Measurements from ENCODE around the gene NFIC.

The NFIC gene

DNA sequence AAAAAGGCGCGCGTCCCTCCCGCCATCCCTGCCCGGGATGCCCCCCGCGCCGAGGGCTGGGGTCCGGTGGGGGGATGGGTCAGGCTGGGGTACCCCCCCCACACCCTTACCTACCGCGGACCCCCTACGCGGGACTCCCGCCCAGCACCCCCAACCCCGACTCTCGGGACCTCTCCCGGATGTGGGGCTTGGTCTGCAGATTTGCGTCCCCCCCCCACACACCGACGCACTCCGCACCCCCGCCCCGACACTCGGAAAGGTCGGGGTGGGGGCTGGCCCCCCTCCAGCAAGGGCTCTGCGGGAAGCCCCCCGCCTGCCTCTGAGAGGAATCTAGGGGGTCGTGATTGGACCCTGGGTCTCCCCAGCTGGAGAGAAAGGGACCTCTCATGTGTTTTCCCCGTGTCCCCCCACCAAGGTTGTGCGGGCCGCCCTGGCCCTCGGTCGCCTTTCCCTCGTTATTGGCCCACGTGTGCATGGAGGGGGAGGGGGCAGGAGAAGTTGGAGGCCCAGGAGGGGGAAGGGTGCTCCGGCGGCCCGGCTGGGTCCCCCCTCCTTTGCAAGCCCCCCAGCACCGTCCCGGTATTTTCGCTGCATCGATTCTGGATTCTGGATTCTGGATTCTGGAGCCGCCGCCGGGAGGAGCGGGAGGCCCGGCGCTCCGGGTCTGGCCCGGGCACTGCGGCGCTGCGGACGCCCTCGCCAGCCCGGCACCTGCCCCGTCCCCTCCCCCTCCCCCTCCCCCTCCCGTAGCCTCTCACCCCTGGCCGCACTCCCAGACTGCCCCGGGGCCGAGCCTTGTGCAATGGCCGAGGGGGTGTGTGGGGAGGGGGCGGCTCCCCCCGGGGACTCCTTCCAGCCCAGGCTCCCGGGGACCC is 607 bp downstream of the NFIC start:
- Histone ChIP-seq H3K4me1 (ENCODE audit: insufficient read depth, insufficient read length) (peaks cover 22% of the 10 kb centered on the region), H3K9me3 (ENCODE audit: insufficient read depth, low read length) (no peaks in the 10 kb centered on the region), H3K27me3 (ENCODE audit: insufficient read depth, insufficient read length) (peaks cover 88% of the 10 kb centered on the region), H3K4me3 (ENCODE audit: insufficient read length, low read depth) (peak overlapping the region; percentile 55), H3K9ac (ENCODE audit: insufficient read length, low read depth) (peak overlapping the region; percentile 76), H3K36me3 (ENCODE audit: insufficient read depth, insufficient read length, low read length) (no peaks in the 10 kb centered on the region)
- DNase-seq (ENCODE audit: low read depth, low spot score): no peak
- TF ChIP-seq SUZ12 (IDR thresholded peaks at IDR 0.05; ENCODE audit: extremely low read depth, insufficient read depth, insufficient read length) (no peak), YY1 (IDR thresholded peaks at IDR 0.05; ENCODE audit: insufficient read depth, insufficient read length) (no peak), ZNF274 (IDR thresholded peaks at IDR 0.05; ENCODE audit: low read depth, low read length) (no peak)

DNA sequence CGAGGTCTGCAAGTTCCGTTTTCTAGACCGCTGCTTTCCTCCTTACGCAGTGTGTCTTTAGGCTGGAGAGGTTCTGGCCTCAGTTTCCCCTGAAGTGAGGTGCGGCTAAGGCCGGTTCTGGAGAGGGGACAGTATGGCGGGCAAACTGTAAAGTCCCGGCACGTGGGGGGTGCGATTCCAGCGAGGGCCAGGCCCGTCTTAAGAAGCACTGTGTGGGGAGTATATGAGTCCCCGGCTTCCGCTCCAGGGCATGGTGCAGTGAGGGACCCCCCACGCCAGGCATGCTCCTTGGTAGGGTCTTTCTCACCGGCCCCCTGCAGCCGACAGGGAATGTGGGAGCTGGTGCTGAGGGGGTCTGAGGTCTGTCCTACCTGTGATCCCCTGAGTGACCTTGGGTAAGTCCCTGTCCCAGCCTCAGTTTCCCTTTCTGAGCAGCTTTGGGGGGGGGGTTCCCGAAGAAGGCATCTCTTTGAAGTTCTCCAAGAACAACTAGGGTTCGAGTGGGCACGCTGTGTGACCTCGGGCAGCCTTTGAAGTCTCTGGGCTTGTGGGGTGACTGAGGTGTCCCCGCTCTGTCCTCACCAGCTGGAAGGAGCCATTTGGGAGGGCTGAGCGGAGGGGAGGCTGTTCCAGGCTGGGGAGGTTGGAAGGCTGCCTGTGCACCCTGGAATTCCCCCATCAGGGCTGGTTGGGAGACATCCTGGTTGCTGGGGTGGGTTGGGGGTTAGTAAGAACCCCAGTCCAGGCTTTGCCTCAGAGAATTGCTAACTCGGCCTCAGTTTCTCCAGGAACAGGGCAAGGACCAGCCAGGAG is 1.5 kb downstream of the NFIC start:
- Histone ChIP-seq H3K4me3 (ENCODE audit: insufficient read length, low read depth) (peak overlapping the region; percentile 30), H3K36me3 (ENCODE audit: insufficient read depth, insufficient read length, low read length) (no peaks in the 10 kb centered on the region), H3K4me1 (ENCODE audit: insufficient read depth, insufficient read length) (peaks cover 22% of the 10 kb centered on the region), H3K27me3 (ENCODE audit: insufficient read depth, insufficient read length) (peaks cover 79% of the 10 kb centered on the region), H3K9me3 (ENCODE audit: insufficient read depth, low read length) (no peaks in the 10 kb centered on the region), H3K9ac (ENCODE audit: insufficient read length, low read depth) (peak overlapping the region; percentile 42)
- DNase-seq (ENCODE audit: low read depth, low spot score): no peak
- TF ChIP-seq SUZ12 (IDR thresholded peaks at IDR 0.05; ENCODE audit: extremely low read depth, insufficient read depth, insufficient read length): no peak
- no peak for TF ChIP-seq ZNF274 (IDR thresholded peaks at IDR 0.05; ENCODE audit: low read depth, low read length)
- no peak for TF ChIP-seq YY1 (IDR thresholded peaks at IDR 0.05; ENCODE audit: insufficient read depth, insufficient read length)

GRCh38 chr19:3368441-3368795 is 2.0 kb downstream of the NFIC start:
- H3K27me3 ChIP-seq (ENCODE audit: insufficient read depth, insufficient read length): peaks cover 75% of the 10 kb centered on the region
- H3K4me3 ChIP-seq (ENCODE audit: insufficient read length, low read depth): peak overlapping the region; percentile 4
- peak overlapping the region; percentile 42 for H3K9ac ChIP-seq (ENCODE audit: insufficient read length, low read depth)
- H3K36me3 ChIP-seq (ENCODE audit: insufficient read depth, insufficient read length, low read length): no peaks in the 10 kb centered on the region
- DNase-seq (ENCODE audit: low read depth, low spot score): no peak
- TF ChIP-seq SUZ12 (IDR thresholded peaks at IDR 0.05; ENCODE audit: extremely low read depth, insufficient read depth, insufficient read length) (no peak), YY1 (IDR thresholded peaks at IDR 0.05; ENCODE audit: insufficient read depth, insufficient read length) (no peak), ZNF274 (IDR thresholded peaks at IDR 0.05; ENCODE audit: low read depth, low read length) (no peak)
- H3K9me3 ChIP-seq (ENCODE audit: insufficient read depth, low read length): no peaks in the 10 kb centered on the region
- H3K4me1 ChIP-seq (ENCODE audit: insufficient read depth, insufficient read length): peaks cover 22% of the 10 kb centered on the region

DNA sequence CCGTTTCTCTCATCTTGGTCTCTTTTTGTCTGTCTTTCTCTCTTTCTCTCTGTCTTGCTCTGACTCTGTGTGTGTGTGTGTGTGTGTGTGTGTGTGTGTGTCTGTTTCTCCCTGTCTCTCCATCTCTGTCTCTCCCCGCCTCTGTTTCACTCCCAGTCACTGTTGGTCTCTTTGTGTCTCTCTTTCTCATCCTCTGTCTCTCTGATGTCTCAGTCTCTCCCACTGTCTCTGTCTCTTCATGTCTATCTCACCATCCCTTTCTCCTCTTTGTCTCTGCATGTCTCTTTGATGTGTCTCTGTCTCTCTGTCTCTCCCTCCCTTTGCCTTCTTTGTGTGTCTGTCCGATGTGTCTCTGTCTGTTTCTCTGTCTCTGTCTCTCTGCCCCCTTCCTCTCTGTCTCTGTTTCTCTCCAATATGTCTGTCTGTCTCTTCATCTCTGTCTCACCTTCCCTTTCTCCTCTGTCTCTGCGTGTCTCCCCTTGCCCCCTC is 2.5 kb downstream of the NFIC start:
- Histone ChIP-seq H3K27me3 (ENCODE audit: insufficient read depth, insufficient read length) (peaks cover 70% of the 10 kb centered on the region), H3K9ac (ENCODE audit: insufficient read length, low read depth) (peak overlapping the region; percentile 58), H3K9me3 (ENCODE audit: insufficient read depth, low read length) (no peaks in the 10 kb centered on the region), H3K36me3 (ENCODE audit: insufficient read depth, insufficient read length, low read length) (no peaks in the 10 kb centered on the region), H3K4me3 (ENCODE audit: insufficient read length, low read depth) (peak overlapping the region; percentile 34), H3K4me1 (ENCODE audit: insufficient read depth, insufficient read length) (peaks cover 22% of the 10 kb centered on the region)
- no peak for TF ChIP-seq YY1 (IDR thresholded peaks at IDR 0.05; ENCODE audit: insufficient read depth, insufficient read length)
- TF ChIP-seq SUZ12 (IDR thresholded peaks at IDR 0.05; ENCODE audit: extremely low read depth, insufficient read depth, insufficient read length): no peak
- no peak for TF ChIP-seq ZNF274 (IDR thresholded peaks at IDR 0.05; ENCODE audit: low read depth, low read length)
- no peak for DNase-seq (ENCODE audit: low read depth, low spot score)

- Histone ChIP-seq H3K36me3 (ENCODE audit: insufficient read depth, insufficient read length, low read length) (no peaks in the 10 kb centered on the region), H3K4me1 (ENCODE audit: insufficient read depth, insufficient read length) (peaks cover 22% of the 10 kb centered on the region), H3K9me3 (ENCODE audit: insufficient read depth, low read length) (no peaks in the 10 kb centered on the region), H3K9ac (ENCODE audit: insufficient read length, low read depth) (peak overlapping the region; percentile 67), H3K4me3 (ENCODE audit: insufficient read length, low read depth) (peak overlapping the region; percentile 34), H3K27me3 (ENCODE audit: insufficient read depth, insufficient read length) (peaks cover 63% of the 10 kb centered on the region)
- DNase-seq (ENCODE audit: low read depth, low spot score): no peak
- no peak for TF ChIP-seq ZNF274 (IDR thresholded peaks at IDR 0.05; ENCODE audit: low read depth, low read length)
These were observed 3.2 kb downstream of the NFIC start for GRCh38 chr19:3369337-3370213.

- TF ChIP-seq SUZ12 (IDR thresholded peaks at IDR 0.05; ENCODE audit: extremely low read depth, insufficient read depth, insufficient read length): no peak
- TF ChIP-seq YY1 (IDR thresholded peaks at IDR 0.05; ENCODE audit: insufficient read depth, insufficient read length): no peak
- TF ChIP-seq ZNF274 (IDR thresholded peaks at IDR 0.05; ENCODE audit: low read depth, low read length): no peak
- H3K27me3 ChIP-seq (ENCODE audit: insufficient read depth, insufficient read length): peaks cover 56% of the 10 kb centered on the region
- peak overlapping the region; percentile 34 for H3K4me3 ChIP-seq (ENCODE audit: insufficient read length, low read depth)
- peak overlapping the region; percentile 61 for H3K9ac ChIP-seq (ENCODE audit: insufficient read length, low read depth)
- H3K4me1 ChIP-seq (ENCODE audit: insufficient read depth, insufficient read length): peaks cover 20% of the 10 kb centered on the region
- no peak for DNase-seq (ENCODE audit: low read depth, low spot score)
- H3K9me3 ChIP-seq (ENCODE audit: insufficient read depth, low read length): no peaks in the 10 kb centered on the region
- no peaks in the 10 kb centered on the region for H3K36me3 ChIP-seq (ENCODE audit: insufficient read depth, insufficient read length, low read length)
These were observed 3.9 kb downstream of the NFIC start for GRCh38 chr19:3370214-3370720.
